Calu3 (cell line): Measurements from ENCODE around the gene SELENOP. TPM values are rescaled to one million over a fixed set of nuclear protein-coding genes. Genes with fewer than 3 reads are reported as not detected.
A peak's percentile ranks its signal among the peaks of the same experiment; 100 is the strongest.
"Not testable (repeated sequence)": the region's sequence is repeated elsewhere in the genome, so short reads cannot be mapped to it uniquely, and the experiment has no call there.

Source experiments
- BruUV-seq: library from RNA; stranded (reverse); fragments of 400-500 nt; replicated peaks from 2 replicates; lab custom pipeline; 2021; lab: Mats Ljungman, UMichigan
- CTCF ChIA-PET: fragments of 300-600 bp; sonication (Branson Sonifier 250); formaldehyde crosslinking; loops from one replicate; lab custom pipeline; 2022; ENCODE audit warnings: antibody characterized with exemption; lab: Charles Lee
- DNase-seq: peaks from one replicate; pipeline ENCODE4 v3.0.0; 2022
- H3K27ac Mint-ChIP-seq: one replicate; pipeline ENCODE4 v1.8.0; 2022; ENCODE audit warnings: mixed read lengths; ENCODE audit not compliant: unreplicated experiment
- H3K27me3 Mint-ChIP-seq: one replicate; pipeline ENCODE4 v1.8.0; 2022; ENCODE audit warnings: mixed read lengths; ENCODE audit not compliant: unreplicated experiment
- H3K36me3 Mint-ChIP-seq: one replicate; pipeline ENCODE4 v1.8.0; 2022; ENCODE audit warnings: mild to moderate bottlenecking, moderate library complexity, mixed read lengths; ENCODE audit not compliant: insufficient read depth, unreplicated experiment
- H3K4me1 Mint-ChIP-seq: one replicate; pipeline ENCODE4 v1.8.0; 2022; ENCODE audit warnings: mild to moderate bottlenecking, low read depth, mixed read lengths; ENCODE audit not compliant: unreplicated experiment
- H3K4me3 Mint-ChIP-seq: one replicate; pipeline ENCODE4 v1.8.0; 2022; ENCODE audit warnings: mild to moderate bottlenecking, low read depth, moderate library complexity, mixed read lengths; ENCODE audit not compliant: unreplicated experiment
- H3K9me3 Mint-ChIP-seq: one replicate; pipeline ENCODE4 v1.8.0; 2022; ENCODE audit warnings: low read depth, mixed read lengths; ENCODE audit not compliant: unreplicated experiment
- intact Hi-C: fragments of 100-400 bp; cut with micrococcal nuclease; formaldehyde crosslinking; loops from one replicate; pipeline ENCODE4 v1.10.0; 2022; ENCODE audit not compliant: unreplicated experiment
- total RNA-seq: library from RNA; stranded (reverse); gene quantifications from 2 replicates; pipeline ENCODE4 v1.2.3, GENCODE V29; 2022
- TF ChIP-seq, protein P1 (sequence below): fragments of 200-600 bp; IDR thresholded peaks from one replicate; pipeline ENCODE4 v1.8.0; 2022; ENCODE audit warnings: antibody characterized with exemption; ENCODE audit not compliant: unreplicated experiment

The SELENOP gene
- total RNA-seq, 1 experiment from 2014 or later = 2.0 TPM

- no peak for DNase-seq
- BruUV-seq = no TSS peak
- H3K27ac Mint-ChIP-seq = peak overlapping the region; percentile 63
- no peaks in the 10 kb centered on the region for H3K27me3 Mint-ChIP-seq
- TF ChIP-seq, protein P1, sequence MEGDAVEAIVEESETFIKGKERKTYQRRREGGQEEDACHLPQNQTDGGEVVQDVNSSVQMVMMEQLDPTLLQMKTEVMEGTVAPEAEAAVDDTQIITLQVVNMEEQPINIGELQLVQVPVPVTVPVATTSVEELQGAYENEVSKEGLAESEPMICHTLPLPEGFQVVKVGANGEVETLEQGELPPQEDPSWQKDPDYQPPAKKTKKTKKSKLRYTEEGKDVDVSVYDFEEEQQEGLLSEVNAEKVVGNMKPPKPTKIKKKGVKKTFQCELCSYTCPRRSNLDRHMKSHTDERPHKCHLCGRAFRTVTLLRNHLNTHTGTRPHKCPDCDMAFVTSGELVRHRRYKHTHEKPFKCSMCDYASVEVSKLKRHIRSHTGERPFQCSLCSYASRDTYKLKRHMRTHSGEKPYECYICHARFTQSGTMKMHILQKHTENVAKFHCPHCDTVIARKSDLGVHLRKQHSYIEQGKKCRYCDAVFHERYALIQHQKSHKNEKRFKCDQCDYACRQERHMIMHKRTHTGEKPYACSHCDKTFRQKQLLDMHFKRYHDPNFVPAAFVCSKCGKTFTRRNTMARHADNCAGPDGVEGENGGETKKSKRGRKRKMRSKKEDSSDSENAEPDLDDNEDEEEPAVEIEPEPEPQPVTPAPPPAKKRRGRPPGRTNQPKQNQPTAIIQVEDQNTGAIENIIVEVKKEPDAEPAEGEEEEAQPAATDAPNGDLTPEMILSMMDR = no peak
- H3K4me1 Mint-ChIP-seq = peaks cover 43% of the 10 kb centered on the region
- no peaks in the 10 kb centered on the region for H3K36me3 Mint-ChIP-seq
- peak overlapping the region; percentile 17 for H3K4me3 Mint-ChIP-seq
- intact Hi-C loops = no loop called here
- no peaks in the 10 kb centered on the region for H3K9me3 Mint-ChIP-seq
- CTCF ChIA-PET = interaction anchor here (0.6 kb wide), 1 partner anchor 60 kb away, joined by 3 read pairs; no protein-coding TSS in a partner anchor
These were observed 39.8 kb upstream of the SELENOP start for GRCh38 chr5:42851481-42851880.

DNA sequence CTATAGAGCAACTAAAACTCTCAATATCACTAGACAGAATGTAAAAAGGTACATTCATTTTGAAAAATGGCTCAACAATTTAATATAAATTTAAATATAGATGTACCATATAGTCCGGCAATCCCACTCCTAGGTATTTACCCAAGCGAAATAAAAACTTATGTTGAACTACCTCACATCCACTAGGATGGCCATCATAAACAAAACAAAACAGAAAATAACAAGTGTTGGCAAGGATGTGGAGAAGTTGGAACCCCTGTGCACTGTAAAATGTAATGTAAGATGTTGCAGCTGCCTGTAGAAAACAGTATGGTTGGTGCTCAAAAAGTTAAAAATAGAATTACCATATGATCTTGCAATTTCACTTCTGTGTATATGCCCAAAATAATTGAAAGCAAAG, 36.9 kb upstream of the SELENOP start:
- BruUV-seq = no TSS peak
- TF ChIP-seq, protein P1 = no peak
- Mint-ChIP-seq H3K27me3 (no peaks in the 10 kb centered on the region), H3K4me3 (no peak overlapping the region), H3K9me3 (no peaks in the 10 kb centered on the region), H3K4me1 (peaks cover 26% of the 10 kb centered on the region), H3K36me3 (no peaks in the 10 kb centered on the region), H3K27ac (no peak overlapping the region)
- CTCF ChIA-PET = no interaction called here
- DNase-seq = no peak
- intact Hi-C loops = no loop called here

DNA sequence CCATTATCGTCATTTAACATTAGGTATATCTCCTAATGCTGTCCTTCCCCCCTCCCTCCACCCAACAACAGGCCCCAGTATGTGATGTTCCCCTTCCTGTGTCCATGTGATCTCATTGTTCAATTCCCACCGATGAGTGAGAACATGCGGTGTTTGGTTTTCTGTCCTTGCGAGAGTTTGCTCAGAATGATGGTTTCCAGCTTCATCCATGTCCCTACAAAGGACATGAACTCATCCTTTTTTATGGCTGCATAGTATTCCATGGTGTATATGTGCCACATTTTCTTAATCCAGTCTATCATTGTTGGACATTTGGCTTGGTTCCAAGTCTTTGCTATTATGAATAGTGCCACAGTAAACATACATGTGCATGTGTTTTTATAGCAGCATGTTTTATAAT, 32.7 kb upstream of the SELENOP start:
- H3K4me3 Mint-ChIP-seq, H3K27ac Mint-ChIP-seq, DNase-seq, CTCF ChIA-PET, H3K27me3 Mint-ChIP-seq, BruUV-seq, intact Hi-C loops, H3K36me3 Mint-ChIP-seq, H3K9me3 Mint-ChIP-seq: not testable (repeated sequence)
- H3K4me1 Mint-ChIP-seq = peaks cover 18% of the 10 kb centered on the region

GRCh38 chr5:42843675-42844292, 32.1 kb upstream of the SELENOP start:
- BruUV-seq = no TSS peak
- Mint-ChIP-seq H3K36me3 (no peaks in the 10 kb centered on the region), H3K9me3 (no peaks in the 10 kb centered on the region), H3K4me3 (no peak overlapping the region), H3K27me3 (no peaks in the 10 kb centered on the region), H3K4me1 (peaks cover 18% of the 10 kb centered on the region), H3K27ac (no peak overlapping the region)
- DNase-seq = no peak
- CTCF ChIA-PET = no interaction called here
- intact Hi-C loops = no loop called here
- TF ChIP-seq, protein P1 = no peak

GRCh38 chr5:42842921-42843641, 31.4 kb upstream of the SELENOP start:
- no peak overlapping the region for H3K27ac Mint-ChIP-seq
- BruUV-seq = no TSS peak

More at GRCh38 chr5:42842921-42843641, 31.4 kb upstream of the SELENOP start:
- CTCF ChIA-PET = no interaction called here
- Mint-ChIP-seq H3K4me1 (peaks cover 18% of the 10 kb centered on the region), H3K9me3 (no peaks in the 10 kb centered on the region), H3K36me3 (no peaks in the 10 kb centered on the region), H3K27me3 (no peaks in the 10 kb centered on the region), H3K4me3 (no peak overlapping the region)
- no peak for DNase-seq
- TF ChIP-seq, protein P1 = no peak
- intact Hi-C loops = no loop called here
